Body of pancreas (tissue), 4 donors: ENCODE measurements around the gene NECAP2.

Source experiments
- CTCF ChIP-seq, 7 experiments: fragments of 450-650 bp in 4 of 7; fragments of 200-600 bp in 3 of 7; sonication (generic) in 3 of 7; IDR thresholded peaks; one replicate each; pipeline ENCODE4 v1.5.1; 2016 to 2019; ENCODE audit warnings: antibody characterized with exemption in 7 of 7
- POLR2A ChIP-seq, 3 donors: fragments of 450-650 bp; IDR thresholded peaks; one replicate each; pipeline ENCODE4 v1.6.1; 2016; ENCODE audit warnings: antibody characterized with exemption in 3 of 3, mild to moderate bottlenecking in 2 of 3

- no peak for TF ChIP-seq CTCF (IDR thresholded peaks at IDR 0.05)
- TF ChIP-seq POLR2A (IDR thresholded peaks at IDR 0.05): no peak
Observed at GRCh38 chr1:16434007-16434406, 6.5 kb upstream of the NECAP2 start.
